GM10248 (cell line): ENCODE measurements around the gene ALS2CL.

Source experiments
- CTCF ChIA-PET: fragments of 300-600 bp; sonication (Branson Sonifier 250); formaldehyde crosslinking; extraction: SDS; loops from one replicate; lab custom pipeline; 2021; ENCODE audit warnings: antibody characterized with exemption; lab: Yijun Ruan, JAX
- POLR2A ChIA-PET: fragments of 350-650 bp; sonication (Branson Sonifier 250); formaldehyde crosslinking; extraction: SDS; loops from one replicate; lab custom pipeline; 2020; ENCODE audit warnings: antibody characterized with exemption; lab: Yijun Ruan, JAX
- DNase-seq: peaks from one replicate; pipeline ENCODE4 v3.0.0; 2012; ENCODE audit errors: extremely low spot score
- TF ChIP-seq, protein P1 (sequence below): IDR thresholded peaks from 2 replicates; pipeline ENCODE4 v1.5.1; 2012; ENCODE audit warnings: mild to moderate bottlenecking, low read depth; ENCODE audit errors: extremely low read depth, missing control alignments, control extremely low read depth

ALS2CL gene

DNA sequence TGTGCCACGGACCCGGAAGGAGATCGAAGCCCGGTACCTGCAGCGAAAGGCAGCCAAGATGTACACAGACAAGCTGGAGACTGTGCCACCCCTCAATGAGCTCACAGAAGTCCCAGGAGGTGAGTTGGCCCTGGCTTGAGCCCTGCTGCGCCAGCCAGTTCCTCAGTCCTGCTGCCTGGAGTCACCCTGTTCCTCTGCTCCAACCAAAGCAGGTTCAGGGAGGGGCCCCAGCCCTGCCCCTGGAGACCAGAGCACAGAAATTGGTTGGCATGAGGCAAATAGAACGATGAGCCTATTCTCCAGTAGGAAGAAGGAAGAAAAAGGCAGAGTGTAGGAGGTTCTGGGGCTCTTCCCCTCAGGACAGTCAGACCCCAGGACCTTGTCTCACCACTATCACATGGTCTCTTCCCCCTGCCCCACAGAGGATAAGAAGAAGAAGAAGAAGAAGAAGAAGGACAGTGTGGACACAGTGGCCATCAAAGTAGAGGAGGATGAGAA is 15.7 kb upstream of the ALS2CL start:
- ChIA-PET POLR2A (no interaction called here), CTCF (interaction anchor here (1.0 to 6.0 kb wide), 4 partner anchors 10 to 186 kb away, joined by 3 to 37 read pairs (median 8); partner anchors contain the start of gene ALS2CL)
- TF ChIP-seq, protein P1, sequence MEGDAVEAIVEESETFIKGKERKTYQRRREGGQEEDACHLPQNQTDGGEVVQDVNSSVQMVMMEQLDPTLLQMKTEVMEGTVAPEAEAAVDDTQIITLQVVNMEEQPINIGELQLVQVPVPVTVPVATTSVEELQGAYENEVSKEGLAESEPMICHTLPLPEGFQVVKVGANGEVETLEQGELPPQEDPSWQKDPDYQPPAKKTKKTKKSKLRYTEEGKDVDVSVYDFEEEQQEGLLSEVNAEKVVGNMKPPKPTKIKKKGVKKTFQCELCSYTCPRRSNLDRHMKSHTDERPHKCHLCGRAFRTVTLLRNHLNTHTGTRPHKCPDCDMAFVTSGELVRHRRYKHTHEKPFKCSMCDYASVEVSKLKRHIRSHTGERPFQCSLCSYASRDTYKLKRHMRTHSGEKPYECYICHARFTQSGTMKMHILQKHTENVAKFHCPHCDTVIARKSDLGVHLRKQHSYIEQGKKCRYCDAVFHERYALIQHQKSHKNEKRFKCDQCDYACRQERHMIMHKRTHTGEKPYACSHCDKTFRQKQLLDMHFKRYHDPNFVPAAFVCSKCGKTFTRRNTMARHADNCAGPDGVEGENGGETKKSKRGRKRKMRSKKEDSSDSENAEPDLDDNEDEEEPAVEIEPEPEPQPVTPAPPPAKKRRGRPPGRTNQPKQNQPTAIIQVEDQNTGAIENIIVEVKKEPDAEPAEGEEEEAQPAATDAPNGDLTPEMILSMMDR, result no peak
- DNase-seq, result no peak

DNA sequence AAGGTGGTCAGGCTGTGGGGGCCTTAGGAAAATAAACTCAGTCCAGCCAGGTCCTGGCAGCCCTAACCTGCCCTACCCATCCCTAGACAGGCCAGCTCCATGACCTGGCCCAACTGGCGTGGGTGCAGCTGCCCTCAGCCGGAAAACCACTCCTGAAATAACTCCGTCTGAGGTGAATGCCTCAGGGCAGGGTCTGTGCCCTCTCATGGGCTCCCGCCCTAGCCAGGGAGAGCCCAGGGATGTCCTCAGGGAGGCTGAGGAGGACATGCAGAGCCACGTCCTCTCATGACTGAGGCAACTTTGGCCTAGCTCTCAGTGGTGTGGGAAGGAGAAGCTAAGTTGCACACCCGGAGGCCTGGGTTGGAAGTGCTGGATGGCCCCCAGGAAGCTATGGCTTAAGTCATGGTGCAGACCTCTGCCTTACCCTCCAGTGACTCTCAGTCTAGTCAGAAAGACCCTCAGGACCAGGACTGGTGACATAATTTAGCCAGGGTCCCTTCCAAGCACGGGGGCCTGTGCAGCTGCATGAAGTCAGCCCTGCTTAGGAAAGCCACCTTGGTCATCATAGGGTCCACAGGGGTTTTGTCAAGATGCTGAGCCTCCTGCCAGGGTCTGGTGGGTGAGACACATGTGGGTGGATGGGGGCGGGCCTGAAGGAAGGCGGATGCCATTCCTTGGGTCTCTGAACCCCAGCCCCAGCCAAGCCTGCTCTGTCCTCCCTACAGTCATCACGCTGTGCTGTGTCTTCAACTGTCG is 15.1 kb upstream of the ALS2CL start:
- no peak for DNase-seq
- POLR2A ChIA-PET, result no interaction called here
- CTCF ChIA-PET, result interaction anchor here (0.8 to 6.0 kb wide), 6 partner anchors 11 to 186 kb away, joined by 3 to 37 read pairs (median 6); no protein-coding TSS in a partner anchor
- TF ChIP-seq, protein P1, result no peak

DNA sequence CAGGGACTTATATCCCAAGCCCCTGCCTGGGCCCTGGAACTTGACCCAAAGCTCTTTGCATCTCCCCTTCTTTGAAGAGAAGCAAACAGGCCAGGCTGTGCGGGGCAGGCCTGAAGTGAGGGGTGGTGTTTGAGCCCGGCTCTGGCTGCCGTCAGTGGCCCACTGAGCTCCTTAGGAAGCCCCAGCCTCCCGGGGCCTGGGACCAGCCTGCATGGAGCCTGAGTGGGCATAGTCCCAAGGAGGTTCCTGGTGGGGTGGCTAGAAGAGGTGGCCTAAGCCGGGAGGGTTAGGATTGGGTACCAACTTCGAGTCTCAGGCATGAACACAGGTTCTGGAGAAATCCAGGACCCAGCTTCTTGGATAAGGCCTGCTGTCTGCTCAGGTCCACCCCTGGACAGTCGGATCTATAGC is 14.1 kb upstream of the ALS2CL start:
- ChIA-PET CTCF (interaction anchor here (1.4 to 6.0 kb wide), 5 partner anchors 10 to 187 kb away, joined by 3 to 37 read pairs (median 7); no protein-coding TSS in a partner anchor), POLR2A (no interaction called here)
- DNase-seq, result no peak
- TF ChIP-seq, protein P1, result no peak

DNA sequence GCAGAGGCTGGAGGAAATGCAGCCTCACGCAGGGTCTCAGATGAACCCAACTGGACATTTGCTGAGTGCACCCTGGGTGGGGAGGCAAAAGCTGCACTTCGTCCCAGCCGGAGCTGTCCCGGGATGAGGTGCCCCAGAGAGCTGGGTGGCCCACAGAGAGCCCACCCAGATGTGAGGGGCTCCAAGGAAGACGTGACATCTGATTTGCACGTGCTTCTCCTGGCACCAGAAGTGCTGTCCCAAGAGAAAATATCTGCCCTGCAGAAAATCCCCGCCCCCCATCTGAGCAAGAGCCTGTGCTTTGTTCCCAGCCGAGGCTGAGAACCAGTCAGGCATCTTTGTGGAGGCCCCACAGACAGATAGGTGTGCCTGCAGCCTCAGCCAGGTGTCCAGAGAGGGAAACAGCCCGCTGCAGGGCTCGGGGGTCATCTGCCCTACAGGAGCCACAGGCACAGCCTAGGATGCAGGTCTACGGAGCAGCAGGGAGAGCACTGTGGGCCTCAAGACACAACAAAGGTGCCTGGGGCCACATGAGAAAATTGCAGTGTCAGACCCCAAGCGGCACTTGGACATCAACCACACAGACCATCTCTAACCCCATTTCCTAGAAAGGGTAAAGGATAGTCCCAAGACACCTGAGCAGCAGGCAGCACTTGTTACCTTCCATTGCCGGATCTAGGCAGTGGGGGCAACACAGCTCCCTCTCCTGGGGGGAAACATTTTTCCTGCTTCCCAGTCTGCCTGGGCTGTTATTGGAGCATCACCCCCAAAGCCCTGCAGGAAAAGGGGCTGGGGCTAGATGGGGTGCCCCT is 13.5 kb upstream of the ALS2CL start:
- TF ChIP-seq, protein P1, result no peak
- no peak for DNase-seq
- CTCF ChIA-PET, result interaction anchor here (1.4 to 6.0 kb wide), 7 partner anchors 9 to 202 kb away, joined by 3 to 37 read pairs (median 7); partner anchors contain the start of gene ALS2CL
- POLR2A ChIA-PET, result no interaction called here

DNA sequence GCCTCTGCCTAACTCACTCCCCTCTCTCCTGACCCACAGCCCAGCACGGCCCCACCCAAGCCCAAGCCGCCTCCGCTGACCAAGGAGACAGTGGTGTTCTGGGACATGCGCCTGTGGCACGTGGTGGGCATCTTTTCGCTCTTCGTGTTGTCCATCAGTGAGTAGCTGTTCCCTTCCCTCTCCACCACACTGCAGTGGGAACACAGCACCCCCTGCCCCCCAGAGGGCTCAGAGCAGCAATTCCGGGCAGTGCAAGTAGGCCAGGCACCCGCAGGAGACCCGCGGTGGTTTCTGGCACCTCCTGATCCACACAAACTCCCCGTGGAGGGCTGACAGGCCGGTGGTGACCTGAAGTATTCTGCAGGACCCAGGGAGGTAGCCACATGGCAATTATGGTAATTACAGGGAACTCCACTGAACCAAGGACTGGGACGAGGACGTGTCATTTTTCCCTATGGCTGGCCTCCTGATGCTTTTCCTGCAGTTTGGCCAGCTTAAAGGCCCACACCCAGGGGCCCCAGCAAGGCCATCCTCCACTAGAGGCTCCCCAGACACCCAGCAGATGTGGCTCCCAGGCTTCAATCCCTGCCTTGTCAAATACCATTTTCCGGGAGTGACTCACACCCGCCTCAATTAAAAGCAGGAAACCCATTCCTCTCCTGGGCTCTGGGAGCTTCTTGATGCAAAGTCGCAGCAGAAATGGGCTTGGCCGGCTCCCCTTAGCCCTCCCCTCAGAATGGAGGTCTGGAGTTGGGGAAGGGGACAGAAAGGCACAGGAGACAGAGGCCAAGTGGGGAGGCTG is 12.5 kb upstream of the ALS2CL start:
- TF ChIP-seq, protein P1, result no peak
- POLR2A ChIA-PET, result no interaction called here
- no peak for DNase-seq
- CTCF ChIA-PET, result interaction anchor here (0.8 to 6.0 kb wide), 15 partner anchors 9 to 341 kb away, joined by 3 to 37 read pairs (median 4); partner anchors contain the start of gene ALS2CL
